Esophagus muscularis mucosa (tissue), 3 donors: ENCODE measurements around the gene SLC38A9.

ENCODE experiments used
- CTCF ChIP-seq, 3 experiments: fragments of 200-600 bp in 2 of 3; fragments of 450-650 bp in 1 of 3; sonication (generic) in 2 of 3; IDR thresholded peaks; one replicate each; pipeline ENCODE4 v1.5.1; 2017 to 2019; ENCODE audit warnings: antibody characterized with exemption in 3 of 3, mild to moderate bottlenecking in 2 of 3, moderate library complexity in 1 of 3
- EP300 ChIP-seq: sonication (generic); formaldehyde crosslinking; IDR thresholded peaks from one replicate; pipeline ENCODE4 v1.6.1; 2017; ENCODE audit warnings: antibody characterized with exemption

- TF ChIP-seq CTCF (IDR thresholded peaks at IDR 0.05) (no peak), EP300 (no peak)
These were observed 43.8 kb downstream of the SLC38A9 start for GRCh38 chr5:55668356-55668755.
